Measurements from ENCODE around the gene TMEM132A. TPM values are rescaled to one million over a fixed set of nuclear protein-coding genes. Genes with fewer than 3 reads are reported as not detected.

The TMEM132A gene
- total RNA-seq, 1 donor from 2014 or later, result 22.6 TPM

- Histone ChIP-seq H3K36me3 (ENCODE audit: control insufficient read depth, insufficient read depth, low read length) (no peaks in the 10 kb centered on the region), H3K4me3 (ENCODE audit: low read depth, low read length) (peak within 1 kb of the TSS; percentile 17), H3K27me3 (ENCODE audit: control insufficient read depth, insufficient read depth, low read length) (no peaks in the 10 kb centered on the region)
- DNase-seq (ENCODE audit: low read depth) (no peak), FAIRE-seq (no peak)
- TF ChIP-seq CTCF (IDR thresholded peaks at IDR 0.05; ENCODE audit: insufficient read depth, low read length, severe bottlenecking), result no peak
These were observed 27.9 kb downstream of the TMEM132A start, which contains the start of gene SLC15A3 for GRCh38 chr11:60951904-60952741. Gene SLC15A3, minus strand, starts transcription at chr11:60952176. Its CDS starts 625 bp downstream, at chr11:60951551.

GRCh38 chr11:60952742-60953170 is 28.5 kb downstream of the TMEM132A start:
- no peaks in the 10 kb centered on the region for H3K27me3 ChIP-seq (ENCODE audit: control insufficient read depth, insufficient read depth, low read length)
- DNase-seq (ENCODE audit: low read depth) (no peak), FAIRE-seq (no peak)
- no peak overlapping the region for H3K4me3 ChIP-seq (ENCODE audit: low read depth, low read length)
- H3K36me3 ChIP-seq (ENCODE audit: control insufficient read depth, insufficient read depth, low read length), result no peaks in the 10 kb centered on the region
- TF ChIP-seq CTCF (IDR thresholded peaks at IDR 0.05; ENCODE audit: insufficient read depth, low read length, severe bottlenecking), result no peak

GRCh38 chr11:60953781-60954180 is 29.5 kb downstream of the TMEM132A start:
- DNase-seq (ENCODE audit: low read depth) (no peak), FAIRE-seq (no peak)
- H3K36me3 ChIP-seq (ENCODE audit: control insufficient read depth, insufficient read depth, low read length), result no peaks in the 10 kb centered on the region
- H3K4me3 ChIP-seq (ENCODE audit: low read depth, low read length), result no peak overlapping the region
- no peaks in the 10 kb centered on the region for H3K27me3 ChIP-seq (ENCODE audit: control insufficient read depth, insufficient read depth, low read length)
- no peak for TF ChIP-seq CTCF (IDR thresholded peaks at IDR 0.05; ENCODE audit: insufficient read depth, low read length, severe bottlenecking)

- no peak for DNase-seq (ENCODE audit: low read depth)
- FAIRE-seq, result no peak
- H3K27me3 ChIP-seq (ENCODE audit: control insufficient read depth, insufficient read depth, low read length), result no peaks in the 10 kb centered on the region
- H3K36me3 ChIP-seq (ENCODE audit: control insufficient read depth, insufficient read depth, low read length), result no peaks in the 10 kb centered on the region
- no peak for TF ChIP-seq CTCF (IDR thresholded peaks at IDR 0.05; ENCODE audit: insufficient read depth, low read length, severe bottlenecking)
- no peak overlapping the region for H3K4me3 ChIP-seq (ENCODE audit: low read depth, low read length)
These were observed 30.2 kb downstream of the TMEM132A start for GRCh38 chr11:60954421-60954820.

- DNase-seq (ENCODE audit: low read depth) (no peak), FAIRE-seq (no peak)
- H3K4me3 ChIP-seq (ENCODE audit: low read depth, low read length), result no peak overlapping the region
- H3K27me3 ChIP-seq (ENCODE audit: control insufficient read depth, insufficient read depth, low read length), result no peaks in the 10 kb centered on the region
- no peaks in the 10 kb centered on the region for H3K36me3 ChIP-seq (ENCODE audit: control insufficient read depth, insufficient read depth, low read length)
- no peak for TF ChIP-seq CTCF (IDR thresholded peaks at IDR 0.05; ENCODE audit: insufficient read depth, low read length, severe bottlenecking)
These were observed 31.3 kb downstream of the TMEM132A start for GRCh38 chr11:60955571-60955970.
